Thymus (tissue), 11 donors: ENCODE measurements around the gene DNAJC22. TPM values are rescaled to one million over a fixed set of nuclear protein-coding genes. Genes with fewer than 3 reads are reported as not detected.
"Not testable (repeated sequence)": the region's sequence is repeated elsewhere in the genome, so short reads cannot be mapped to it uniquely, and the experiment has no call there.

Source experiments
- DNase-seq, 9 donors: peaks; one replicate each; pipeline ENCODE4 v3.0.0-alpha.2; 2013; ENCODE audit warnings: low spot score in 9 of 9, low read depth in 6 of 9, missing footprints in 1 of 9
- H3K27ac ChIP-seq, 2 donors: one replicate each; pipeline ENCODE4 v1.5.1; 2013; ENCODE audit warnings: control low read depth in 1 of 2, low read depth in 1 of 2, low read length in 1 of 2, mild to moderate bottlenecking in 1 of 2, moderate library complexity in 1 of 2
- H3K27me3 ChIP-seq, 2 donors: one replicate each; pipeline ENCODE4 v1.5.1; 2013; ENCODE audit warnings: low read length in 1 of 2; ENCODE audit not compliant: control insufficient read depth in 2 of 2, insufficient read depth in 1 of 2
- H3K36me3 ChIP-seq, 2 donors: one replicate each; pipeline ENCODE4 v1.5.1; 2013; ENCODE audit warnings: low read length in 1 of 2, mild to moderate bottlenecking in 1 of 2, moderate library complexity in 1 of 2; ENCODE audit not compliant: control insufficient read depth in 2 of 2, insufficient read depth in 2 of 2
- H3K4me1 ChIP-seq, 2 donors: one replicate each; pipeline ENCODE4 v1.5.1; 2013; ENCODE audit warnings: low read length in 2 of 2; ENCODE audit not compliant: control insufficient read depth in 2 of 2, insufficient read depth in 2 of 2
- H3K4me3 ChIP-seq, 2 donors: one replicate each; pipeline ENCODE4 v1.5.1; 2013; ENCODE audit warnings: low read length in 2 of 2, control low read depth in 1 of 2, mild to moderate bottlenecking in 1 of 2
- H3K9me3 ChIP-seq, 2 donors: one replicate each; pipeline ENCODE4 v1.5.1; 2013; ENCODE audit warnings: low read length in 1 of 2, mild to moderate bottlenecking in 1 of 2; ENCODE audit not compliant: control insufficient read depth in 2 of 2, insufficient read depth in 1 of 2
- WGBS: extraction: QIAGEN DNeasy Blood & Tissue Kit; methylation state at CpG from one replicate; pipeline ENCODE4 v1.1.7; 2013; 5-methylcytosine and 5-hydroxymethylcytosine counted together
- polyA plus RNA-seq: library from polyadenylated mRNA; stranded (reverse); fragments of 200-250 nt; gene quantifications from one replicate; pipeline ENCODE4 v1.2.3, GENCODE V29; 2013
- total RNA-seq: library from RNA; stranded (reverse); fragments of 120-200 nt; gene quantifications from one replicate; pipeline ENCODE4 v1.2.4, GENCODE V29; 2013
- donor health status: healthy.

Gene DNAJC22
- total and polyA plus RNA-seq, 2 donors = 0.09 to 0.27 TPM

GRCh38 chr12:49377386-49377785 is 30.7 kb downstream of the DNAJC22 start:
- 97% methylated on average over 2 of the region's 2 CpGs for WGBS
- DNase-seq = no peak
- Histone ChIP-seq H3K4me3 (no peak overlapping the region), H3K27ac (no peak overlapping the region), H3K27me3 (no peaks in the 10 kb centered on the region), H3K36me3 (no peaks in the 10 kb centered on the region), H3K9me3 (no peaks in the 10 kb centered on the region), H3K4me1 (no peaks in the 10 kb centered on the region)

DNA sequence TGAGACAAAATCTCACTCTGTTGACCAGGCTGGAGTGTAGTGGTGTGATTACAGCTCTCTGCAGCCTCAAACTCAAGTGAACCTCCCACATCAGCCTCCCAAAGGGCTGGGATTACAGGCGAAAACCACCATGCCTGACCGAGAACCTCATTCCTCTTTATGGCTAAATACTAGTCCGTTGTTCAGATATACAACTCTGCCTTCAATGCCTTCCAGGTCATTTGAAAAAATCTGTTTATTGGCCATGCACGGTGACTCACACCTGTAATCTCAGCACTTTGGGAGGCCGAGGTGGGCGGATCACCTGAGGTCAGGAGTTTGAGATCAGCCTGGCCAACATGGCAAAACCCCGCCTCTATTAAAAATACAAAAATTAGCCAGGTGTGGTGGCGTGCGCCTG is 33.5 kb downstream of the DNAJC22 start:
- not testable (repeated sequence) for H3K9me3 ChIP-seq, H3K4me1 ChIP-seq, DNase-seq, H3K4me3 ChIP-seq, H3K27me3 ChIP-seq, H3K27ac ChIP-seq, H3K36me3 ChIP-seq
- WGBS = 86% methylated on average over 9 of the region's 9 CpGs

GRCh38 chr12:49388682-49389386 is 42.1 kb downstream of the DNAJC22 start:
- Histone ChIP-seq H3K9me3 (peaks cover 0 to 3% of the 10 kb centered on the region in 2 donors), H3K4me1 (peaks cover 0 to 4% of the 10 kb centered on the region in 2 donors), H3K36me3 (no peaks in the 10 kb centered on the region), H3K27ac (no peak overlapping the region), H3K4me3 (no peak overlapping the region), H3K27me3 (no peaks in the 10 kb centered on the region)
- DNase-seq = peak in 3 of 9 donors; percentile 33 to 70 (median 37)
- 57% methylated on average over 18 of the region's 18 CpGs for WGBS

- H3K27ac ChIP-seq = no peak overlapping the region
- no peak overlapping the region for H3K4me3 ChIP-seq
- peaks cover 0 to 4% of the 10 kb centered on the region in 2 donors for H3K4me1 ChIP-seq
- DNase-seq = no peak
- H3K36me3 ChIP-seq = no peaks in the 10 kb centered on the region
- no peaks in the 10 kb centered on the region for H3K27me3 ChIP-seq
- H3K9me3 ChIP-seq = peaks cover 0 to 3% of the 10 kb centered on the region in 2 donors
- 70% methylated on average over 13 of the region's 13 CpGs for WGBS
Observed at GRCh38 chr12:49389387-49389703, 42.7 kb downstream of the DNAJC22 start.

DNA sequence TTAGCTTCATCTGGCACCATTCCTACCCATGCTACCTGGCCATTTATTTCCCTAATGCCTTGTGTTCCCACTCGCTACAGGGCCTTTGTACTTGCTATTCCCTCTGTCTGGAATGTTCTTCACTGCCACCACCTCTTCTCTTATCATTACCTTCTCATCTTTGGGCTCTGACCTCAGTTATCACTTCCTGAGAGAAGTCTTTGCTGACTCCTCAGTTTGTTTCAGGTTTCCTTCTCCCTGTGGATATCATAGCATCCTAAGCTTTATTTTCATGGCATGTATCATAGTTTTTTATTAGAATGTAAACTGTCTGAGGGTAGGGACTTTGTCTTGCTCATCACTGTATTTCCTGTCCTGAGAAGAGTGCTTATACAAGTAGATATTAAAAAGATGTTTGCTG is 50.3 kb downstream of the DNAJC22 start:
- Histone ChIP-seq H3K36me3 (no peaks in the 10 kb centered on the region), H3K4me1 (no peaks in the 10 kb centered on the region), H3K27ac (no peak overlapping the region), H3K4me3 (no peak overlapping the region), H3K9me3 (no peaks in the 10 kb centered on the region), H3K27me3 (no peaks in the 10 kb centered on the region)
- no peak for DNase-seq
- 97% methylated on average over 1 of the region's 1 CpG for WGBS

GRCh38 chr12:49400304-49400703 is 53.6 kb downstream of the DNAJC22 start:
- no peaks in the 10 kb centered on the region for H3K9me3 ChIP-seq
- no peak overlapping the region for H3K4me3 ChIP-seq
- no peak overlapping the region for H3K27ac ChIP-seq
- peaks cover 3 to 12% of the 10 kb centered on the region in 2 donors for H3K4me1 ChIP-seq
- no peak for DNase-seq
- 97% methylated on average over 1 of the region's 1 CpG for WGBS
- H3K27me3 ChIP-seq = no peaks in the 10 kb centered on the region
- H3K36me3 ChIP-seq = no peaks in the 10 kb centered on the region

Other genes with a start within 250 kb of the DNAJC22 start
- 35.1 TPM for gene LMBR1L, start 236.0 kb upstream of the DNAJC22 start, total RNA-seq
- 112 TPM for gene LMBR1L, start 236.0 kb upstream of the DNAJC22 start, polyA plus RNA-seq
- gene TUBA1B, start 215.5 kb upstream of the DNAJC22 start, total RNA-seq = 2,059 TPM
- 285 TPM for gene TUBA1B, start 215.5 kb upstream of the DNAJC22 start, polyA plus RNA-seq
- gene TUBA1A, start 157.8 kb upstream of the DNAJC22 start, total RNA-seq = 276 TPM
- 111 TPM for gene TUBA1A, start 157.8 kb upstream of the DNAJC22 start, polyA plus RNA-seq
- gene TUBA1C, start 81.8 kb upstream of the DNAJC22 start, total RNA-seq = 112 TPM
- gene TUBA1C, start 81.8 kb upstream of the DNAJC22 start, polyA plus RNA-seq = 115 TPM
- gene PRPH, start 51.7 kb upstream of the DNAJC22 start, total RNA-seq = 0.28 TPM
- 1.6 TPM for gene PRPH, start 51.7 kb upstream of the DNAJC22 start, polyA plus RNA-seq
- gene TROAP, start 23.6 kb upstream of the DNAJC22 start, total RNA-seq = 22.1 TPM
- gene TROAP, start 23.6 kb upstream of the DNAJC22 start, polyA plus RNA-seq = 12.4 TPM
- 0.05 TPM for gene C1QL4, start 9.7 kb upstream of the DNAJC22 start, total RNA-seq
- gene C1QL4, start 9.7 kb upstream of the DNAJC22 start, polyA plus RNA-seq = 0.21 TPM
- 14.2 TPM for gene SPATS2, start 20.6 kb downstream of the DNAJC22 start, total RNA-seq
- 15.3 TPM for gene SPATS2, start 20.6 kb downstream of the DNAJC22 start, polyA plus RNA-seq
- 1.4 TPM for gene KCNH3, start 192.1 kb downstream of the DNAJC22 start, total RNA-seq
- 3.3 TPM for gene KCNH3, start 192.1 kb downstream of the DNAJC22 start, polyA plus RNA-seq
- 52.6 TPM for gene MCRS1, start 221.3 kb downstream of the DNAJC22 start, total RNA-seq
- gene MCRS1, start 221.3 kb downstream of the DNAJC22 start, polyA plus RNA-seq = 65.5 TPM